GM18873 (cell line): ENCODE results near the gene CFAP52.
"Not testable (repeated sequence)": the region's sequence is repeated elsewhere in the genome, so short reads cannot be mapped to it uniquely, and the experiment has no call there.

Experiments used
- ATAC-seq: cut with Tn5 transposase; IDR thresholded peaks from one replicate; pipeline ENCODE4 v1.9.1; 2021; ENCODE audit warnings: mild to moderate bottlenecking, moderate library complexity, moderate number of reproducible peaks; ENCODE audit not compliant: unreplicated experiment, low FRiP score

Gene CFAP52

GRCh38 chr17:9644910-9645751 lies 68.7 kb downstream of the CFAP52 start, which contains the start of gene USP43:
Gene USP43 (plus strand): TSS chr17:9645517. CDS start chr17:9645633, 116 bp downstream.
- ATAC-seq, result no peak

- ATAC-seq, result no peak
These were observed 69.6 kb downstream of the CFAP52 start for GRCh38 chr17:9645851-9646545.

GRCh38 chr17:9646546-9646885 lies 70.1 kb downstream of the CFAP52 start:
- ATAC-seq, result no peak

- no peak for ATAC-seq
These were observed 70.6 kb downstream of the CFAP52 start for GRCh38 chr17:9647014-9647413.

GRCh38 chr17:9648521-9649110 lies 72.2 kb downstream of the CFAP52 start:
- ATAC-seq, result no peak

- no peak for ATAC-seq
These were observed 82.3 kb downstream of the CFAP52 start for GRCh38 chr17:9658593-9659211.

GRCh38 chr17:9661027-9661426 lies 84.6 kb downstream of the CFAP52 start:
- ATAC-seq, result no peak

GRCh38 chr17:9663511-9663910 lies 87.1 kb downstream of the CFAP52 start:
- ATAC-seq, result not testable (repeated sequence)

GRCh38 chr17:9666461-9667050 lies 90.1 kb downstream of the CFAP52 start:
- ATAC-seq, result no peak

- ATAC-seq, result no peak
These were observed 92.1 kb downstream of the CFAP52 start for GRCh38 chr17:9668517-9668916.

GRCh38 chr17:9669551-9670008 lies 93.1 kb downstream of the CFAP52 start:
- no peak for ATAC-seq

- no peak for ATAC-seq
These were observed 94.2 kb downstream of the CFAP52 start for GRCh38 chr17:9670596-9670995.

GRCh38 chr17:9671559-9671958 lies 95.1 kb downstream of the CFAP52 start:
- ATAC-seq, result no peak

- ATAC-seq, result no peak
These were observed 95.8 kb downstream of the CFAP52 start for GRCh38 chr17:9672266-9672665.

GRCh38 chr17:9672691-9673090 lies 96.2 kb downstream of the CFAP52 start:
- no peak for ATAC-seq

- no peak for ATAC-seq
These were observed 99.6 kb downstream of the CFAP52 start for GRCh38 chr17:9676084-9676483.

- ATAC-seq, result no peak
These were observed 100.4 kb downstream of the CFAP52 start for GRCh38 chr17:9676820-9677310.

- ATAC-seq, result no peak
These were observed 101.0 kb downstream of the CFAP52 start for GRCh38 chr17:9677411-9677810.

GRCh38 chr17:9677896-9678295 lies 101.5 kb downstream of the CFAP52 start:
- no peak for ATAC-seq

- no peak for ATAC-seq
These were observed 108.6 kb downstream of the CFAP52 start for GRCh38 chr17:9684955-9685621.
